Renal cortex interstitium (tissue), 15 donors: ENCODE results near the gene FAR2. TPM values are rescaled to one million over a fixed set of nuclear protein-coding genes. Genes with fewer than 3 reads are reported as not detected.
"Not testable (repeated sequence)": the region's sequence is repeated elsewhere in the genome, so short reads cannot be mapped to it uniquely, and the experiment has no call there.

Source experiments
- DNase-seq, 11 donors: peaks; one replicate each; pipeline ENCODE4 v3.0.0-alpha.2; 2013; ENCODE audit warnings: low read depth in 9 of 11, low spot score in 4 of 11; ENCODE audit errors: extremely low read depth in 1 of 11
- long read RNA-seq, 16 experiments: transcript quantifications; one replicate each; lab custom pipeline, GENCODE V29; 2026
- polyA plus RNA-seq, 3 donors: library from polyadenylated mRNA; unstranded; fragments of 120-200 nt; gene quantifications; one replicate each; pipeline ENCODE4 v1.2.1, GENCODE V29; 2013; ENCODE audit not compliant: insufficient read length in 3 of 3

Gene FAR2
- 10 to 100 TPM; 38.8 to 43.4 (median 42.6) TPM for polyA plus RNA-seq
- long read RNA-seq, donor 1, partial matches to known transcripts, result 41 of 65 reads
- long read RNA-seq, donor 1, other reads (novel, unspliced or antisense), result 22 of 65 reads
- long read RNA-seq, donor 2, partial matches to known transcripts, result 0 of 3 reads
- long read RNA-seq, donor 2, other reads (novel, unspliced or antisense), result 0 of 3 reads
- long read RNA-seq, donor 3, transcript FAR2-202 (12 exons, 3,616 nt), result major isoform, 6 of 21 reads
- long read RNA-seq, donor 3, partial matches to known transcripts, result 14 of 21 reads
- long read RNA-seq, donor 3, other reads (novel, unspliced or antisense), result 0 of 21 reads
- long read RNA-seq, donor 4, partial matches to known transcripts, result 7 of 11 reads
- long read RNA-seq, donor 4, other reads (novel, unspliced or antisense), result 0 of 11 reads
- long read RNA-seq, donor 5, result 0 reads
- long read RNA-seq, donor 6, transcript FAR2-202 (12 exons, 3,616 nt), result major isoform, 7 of 88 reads
- long read RNA-seq, donor 6, partial matches to known transcripts, result 54 of 88 reads
- long read RNA-seq, donor 6, other reads (novel, unspliced or antisense), result 27 of 88 reads
- long read RNA-seq, donor 7, transcript FAR2-202 (12 exons, 3,616 nt), result major isoform, 6 of 98 reads
- long read RNA-seq, donor 7, partial matches to known transcripts, result 41 of 98 reads
- long read RNA-seq, donor 7, other reads (novel, unspliced or antisense), result 51 of 98 reads
- long read RNA-seq, donor 8, transcript FAR2-202 (12 exons, 3,616 nt), result major isoform, 8 of 211 reads
- long read RNA-seq, donor 8, partial matches to known transcripts, result 110 of 211 reads
- long read RNA-seq, donor 8, other reads (novel, unspliced or antisense), result 93 of 211 reads
- long read RNA-seq, donor 9, partial matches to known transcripts, result 74 of 74 reads
- long read RNA-seq, donor 9, other reads (novel, unspliced or antisense), result 0 of 74 reads
- long read RNA-seq, donor 10, partial matches to known transcripts, result 68 of 69 reads
- long read RNA-seq, donor 10, other reads (novel, unspliced or antisense), result 0 of 69 reads
- long read RNA-seq, donor 11, partial matches to known transcripts, result 17 of 20 reads
- long read RNA-seq, donor 11, other reads (novel, unspliced or antisense), result 0 of 20 reads
- long read RNA-seq, donor 12, partial matches to known transcripts, result 29 of 50 reads
- long read RNA-seq, donor 12, other reads (novel, unspliced or antisense), result 21 of 50 reads
- long read RNA-seq, donor 13, result 0 reads
- long read RNA-seq, donor 14, partial matches to known transcripts, result 64 of 68 reads
- long read RNA-seq, donor 14, other reads (novel, unspliced or antisense), result 0 of 68 reads
- long read RNA-seq, donor 15, partial matches to known transcripts, result 13 of 15 reads
- long read RNA-seq, donor 15, other reads (novel, unspliced or antisense), result 0 of 15 reads
- long read RNA-seq, donor 16, transcript FAR2-202 (12 exons, 3,616 nt), result major isoform, 12 of 47 reads
- long read RNA-seq, donor 16, partial matches to known transcripts, result 32 of 47 reads
- long read RNA-seq, donor 16, other reads (novel, unspliced or antisense), result 0 of 47 reads

GRCh38 chr12:29148911-29149690 is at the start of gene FAR2:
TSS of gene FAR2 (plus strand) at chr12:29149278. CDS start at chr12:29270450, 121,172 bp downstream.
- DNase-seq, result peak in 4 of 11 donors; percentile 38 to 51 (median 40)

DNA sequence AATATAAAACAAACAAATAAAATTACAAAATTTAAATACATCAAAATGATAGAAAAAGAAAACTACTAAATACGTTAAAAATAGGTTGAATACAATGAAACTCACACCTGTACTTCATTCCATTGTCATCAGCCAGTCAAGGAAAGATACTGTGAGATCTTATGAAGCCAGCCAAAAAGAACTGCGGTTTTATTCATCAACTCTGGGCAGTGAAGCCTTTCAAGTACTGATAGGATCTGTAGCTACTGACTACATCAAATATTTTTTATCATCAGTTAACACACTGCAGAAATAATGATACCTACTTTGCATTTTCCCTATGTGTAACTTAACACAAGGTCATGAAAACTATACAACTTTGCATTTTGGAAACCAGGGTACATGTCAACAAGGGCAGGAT is 46.3 kb upstream of the FAR2 start:
- no peak for DNase-seq

GRCh38 chr12:29103539-29103974 is 45.5 kb upstream of the FAR2 start:
- DNase-seq, result no peak

DNA sequence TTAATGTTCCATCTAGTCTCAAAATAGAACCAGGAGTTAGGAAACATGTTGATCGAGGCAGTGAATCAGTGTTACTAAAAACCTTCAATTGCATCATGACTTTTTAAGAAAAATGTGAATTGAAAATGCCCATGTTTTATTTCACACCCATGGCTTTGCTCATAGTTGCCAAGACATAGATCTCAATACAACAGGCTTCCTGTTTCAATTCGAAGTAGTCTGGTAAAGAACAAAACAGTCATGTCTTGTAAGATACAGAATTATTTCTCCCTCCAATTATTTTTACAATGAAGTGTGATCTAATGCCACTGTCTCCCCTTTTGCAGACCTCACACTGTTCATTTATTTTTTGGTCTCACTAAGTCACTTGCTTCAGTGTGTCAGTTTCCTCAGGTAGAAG is 44.6 kb upstream of the FAR2 start:
- DNase-seq, result no peak

GRCh38 chr12:29110506-29111442 is 38.3 kb upstream of the FAR2 start:
- DNase-seq, result no peak

DNA sequence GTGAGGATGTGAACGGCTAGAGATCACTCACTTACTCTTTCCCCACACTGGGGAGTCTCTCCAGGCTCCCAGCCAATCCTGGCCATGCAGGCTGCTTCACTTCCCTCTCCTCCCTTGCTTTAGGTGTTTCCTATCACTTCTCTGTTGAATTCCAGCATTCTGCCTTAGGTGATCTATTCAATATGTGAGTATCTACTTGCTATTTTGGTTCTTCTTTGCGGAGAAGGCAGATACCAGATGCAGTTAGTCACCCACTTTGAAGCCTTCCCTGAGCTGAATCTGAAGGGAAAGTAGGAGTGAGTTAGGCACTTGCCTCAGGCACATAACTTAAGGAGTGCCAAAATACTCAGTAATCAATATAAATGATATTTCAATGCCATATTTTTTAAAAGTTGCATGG is 36.0 kb upstream of the FAR2 start:
- no peak for DNase-seq

DNA sequence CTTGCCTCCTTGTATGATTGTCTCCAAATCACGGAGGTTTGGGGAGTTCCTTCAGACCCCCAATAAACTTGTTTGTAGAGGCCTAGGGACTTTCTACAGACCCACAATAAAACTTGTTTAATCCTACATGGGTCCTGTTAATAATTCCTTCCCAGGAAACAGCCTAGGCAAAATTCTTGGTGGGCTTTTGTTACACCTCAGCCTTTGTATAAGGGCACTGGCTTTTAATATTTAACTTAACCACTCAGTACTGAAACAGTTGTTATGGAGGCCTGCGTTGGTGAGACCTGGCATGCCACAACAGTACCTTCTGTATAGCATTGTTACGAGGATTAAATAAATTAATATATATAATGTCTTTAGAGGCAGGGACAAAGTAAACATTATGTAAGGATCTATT is 32.7 kb upstream of the FAR2 start:
- peak in 3 of 11 donors; percentile 13 to 37 (median 34) for DNase-seq

DNA sequence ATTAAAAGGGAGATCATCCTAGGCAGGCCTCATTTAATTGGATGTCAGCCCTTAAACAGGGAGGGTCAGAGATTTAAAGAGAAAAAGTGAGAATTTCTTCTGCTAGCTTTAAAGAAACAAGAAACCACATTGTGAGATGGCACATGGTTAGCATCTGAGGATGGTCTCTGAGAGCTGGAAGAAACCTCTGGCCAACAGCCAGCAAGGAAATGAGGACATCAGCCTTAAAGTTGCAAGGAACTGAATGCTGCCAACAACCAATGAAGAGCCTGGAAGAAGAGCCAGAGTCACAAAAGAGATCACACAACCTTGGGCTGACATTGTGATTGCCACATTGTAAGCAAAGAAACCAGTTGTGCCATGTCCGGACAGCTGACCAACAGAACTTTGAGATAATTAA is 17.5 kb upstream of the FAR2 start:
- DNase-seq, result no peak

GRCh38 chr12:29132316-29132715 is 16.8 kb upstream of the FAR2 start:
- no peak for DNase-seq

- no peak for DNase-seq
Measured at GRCh38 chr12:29133181-29133580, 15.9 kb upstream of the FAR2 start.

DNA sequence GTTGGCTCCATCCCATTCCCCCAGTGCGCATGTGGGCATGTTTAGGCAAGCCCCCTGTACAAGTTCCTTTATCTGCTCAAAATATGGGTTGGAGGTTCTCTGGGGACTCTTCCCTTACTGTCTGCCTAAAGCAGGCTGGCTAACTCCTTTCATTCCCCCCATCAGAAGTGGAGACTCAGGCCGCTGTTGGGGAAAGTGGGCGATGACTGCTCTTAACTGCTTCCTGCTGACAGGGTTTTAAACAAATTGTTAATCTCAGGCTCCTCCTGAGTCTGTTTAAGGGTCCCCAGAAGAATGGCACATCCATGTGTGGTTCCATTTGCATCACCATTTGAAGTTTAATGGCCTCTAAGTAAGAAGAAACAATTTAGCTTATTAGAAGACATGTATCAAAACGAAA is 15.4 kb upstream of the FAR2 start:
- no peak for DNase-seq

DNA sequence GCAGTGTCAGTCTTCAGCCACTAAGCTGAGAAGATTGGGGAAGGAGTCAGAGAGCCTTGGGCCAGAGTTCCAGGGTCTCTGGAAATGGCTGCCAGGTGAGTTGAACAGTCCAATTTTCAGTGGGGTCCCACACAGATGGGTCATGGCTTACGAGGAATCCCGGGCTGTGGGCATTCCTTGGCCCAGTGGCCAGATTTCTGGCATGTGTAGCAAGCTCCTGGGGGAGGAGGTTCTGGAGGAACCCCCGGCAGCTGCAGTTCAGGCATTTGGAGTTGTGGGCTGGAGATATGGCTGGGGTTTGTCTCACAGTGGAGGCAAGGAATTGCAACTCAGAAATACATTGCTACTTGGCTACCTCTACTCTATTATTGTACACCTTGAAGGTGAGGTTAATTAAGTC is 10.8 kb upstream of the FAR2 start:
- DNase-seq, result not testable (repeated sequence)

DNA sequence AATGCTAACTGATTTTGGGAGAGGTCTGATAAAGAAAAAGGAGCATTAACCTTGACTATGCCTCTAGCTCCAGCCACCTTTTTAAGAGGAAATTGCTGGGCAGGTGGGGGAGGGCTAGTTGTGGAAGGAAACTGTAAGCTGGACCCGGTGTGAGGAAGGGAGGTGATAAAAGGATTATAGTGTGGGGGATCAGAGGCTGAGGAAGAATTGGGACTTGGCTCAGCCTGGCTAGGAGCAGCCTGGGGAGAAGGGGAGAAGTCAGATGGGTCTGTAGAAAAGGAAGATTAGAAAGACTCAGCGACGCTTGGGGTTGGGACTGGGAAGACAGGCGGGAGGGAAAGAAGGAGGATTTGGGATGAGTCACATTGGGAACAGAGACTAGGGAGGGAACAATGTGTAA is 10.2 kb upstream of the FAR2 start:
- DNase-seq, result not testable (repeated sequence)

GRCh38 chr12:29145372-29146170 is 3.5 kb upstream of the FAR2 start:
- DNase-seq, result no peak

DNA sequence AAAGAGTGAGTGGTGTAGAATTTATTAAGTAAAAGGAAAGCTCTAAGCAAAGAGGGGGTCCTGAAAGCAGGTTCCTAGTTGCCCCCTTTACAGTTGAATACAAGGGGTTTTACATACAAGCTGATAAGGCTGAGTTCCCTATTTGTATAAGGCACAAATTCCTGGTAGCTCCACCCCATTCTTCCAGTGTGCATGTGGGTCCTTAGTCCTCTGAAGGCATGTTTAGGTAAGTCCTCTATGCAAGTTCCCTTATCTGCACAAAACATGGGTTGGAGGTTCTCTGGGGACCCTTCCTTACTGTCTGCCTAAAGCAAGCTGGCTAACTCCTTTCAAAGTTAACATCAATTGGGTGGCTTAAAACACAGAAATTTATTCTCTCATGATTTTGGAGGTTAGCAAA is 2.9 kb upstream of the FAR2 start:
- DNase-seq, result no peak
